22Rv1 (cell line): Measurements from ENCODE around the gene RTN4R.

Experiments used
- H3K27ac ChIP-seq: fragments of 450-650 bp; 2 replicates; pipeline ENCODE4 v1.5.1; 2017
- CTCF ChIP-seq: fragments of 450-650 bp; IDR thresholded peaks from 2 replicates; pipeline ENCODE4 v1.5.1; 2017; ENCODE audit warnings: mild to moderate bottlenecking
- ZFX ChIP-seq: fragments of 450-650 bp; IDR thresholded peaks from 2 replicates; pipeline ENCODE4 v1.6.1; 2017; ENCODE audit warnings: antibody characterized with exemption, borderline replicate concordance

The RTN4R gene

GRCh38 chr22:20207277-20208025 lies 60.7 kb downstream of the RTN4R start:
- H3K27ac ChIP-seq, result no peak overlapping the region
- TF ChIP-seq ZFX (no peak), CTCF (no peak)

- no peak for TF ChIP-seq ZFX
- TF ChIP-seq CTCF, result no peak
- H3K27ac ChIP-seq, result peak overlapping the region; percentile 54
Observed at GRCh38 chr22:20206709-20207215, 61.4 kb downstream of the RTN4R start.

GRCh38 chr22:20205964-20206708 lies 62.0 kb downstream of the RTN4R start:
- no peak for TF ChIP-seq ZFX
- no peak for TF ChIP-seq CTCF
- peak overlapping the region; percentile 54 for H3K27ac ChIP-seq

- H3K27ac ChIP-seq, result peak overlapping the region; percentile 54
- TF ChIP-seq CTCF (no peak), ZFX (no peak)
Observed at GRCh38 chr22:20205464-20205963, 62.6 kb downstream of the RTN4R start.

GRCh38 chr22:20204806-20205205 lies 63.3 kb downstream of the RTN4R start:
- H3K27ac ChIP-seq, result no peak overlapping the region

GRCh38 chr22:20204311-20204710 lies 63.8 kb downstream of the RTN4R start:
- TF ChIP-seq ZFX, result no peak
- no peak for TF ChIP-seq CTCF
- no peak overlapping the region for H3K27ac ChIP-seq

More at GRCh38 chr22:20204806-20205205, 63.3 kb downstream of the RTN4R start:
- TF ChIP-seq CTCF (no peak), ZFX (no peak)
